Bronchial epithelial cell (primary cell): ENCODE data around the gene STOML3. TPM values are rescaled to one million over a fixed set of nuclear protein-coding genes. Genes with fewer than 3 reads are reported as not detected.
A peak's percentile ranks its signal among the peaks of the same experiment; 100 is the strongest.

ENCODE experiments used
- DNase-seq: peaks from one replicate; pipeline ENCODE4 v3.0.0-alpha.2; 2010; ENCODE audit warnings: low read depth
- FAIRE-seq: peaks from 2 replicates; lab custom pipeline; 2011; peaks lifted over from hg19 to GRCh38; lab: Jason Lieb, UNC
- H3K27me3 ChIP-seq: 2 replicates; pipeline ENCODE4 v1.5.1; 2011; ENCODE audit warnings: low read length; ENCODE audit not compliant: control insufficient read depth, insufficient read depth
- H3K36me3 ChIP-seq: 2 replicates; pipeline ENCODE4 v1.5.1; 2011; ENCODE audit warnings: low read length; ENCODE audit not compliant: control insufficient read depth, insufficient read depth
- H3K4me3 ChIP-seq: 2 replicates; pipeline ENCODE4 v1.5.1; 2011; ENCODE audit warnings: mild to moderate bottlenecking, low read depth, low read length, control low read depth
- CTCF ChIP-seq: IDR thresholded peaks from 2 replicates; pipeline ENCODE4 v1.5.1; 2011; ENCODE audit warnings: mild to moderate bottlenecking, moderate library complexity, low read length, control low read depth, inconsistent platforms; ENCODE audit not compliant: insufficient read depth, severe bottlenecking
- total RNA-seq: library from RNA; depleted of rRNA; stranded (reverse); fragments of >200 nt; gene quantifications from 2 replicates; pipeline ENCODE4 v1.2.1, GENCODE V29; 2014

STOML3 gene
- total RNA-seq = not detected in 2 replicates

GRCh38 chr13:38990693-38991092 lies at the start of gene STOML3:
Gene STOML3 (minus strand): TSS chr13:38990831. CDS start chr13:38990721, 110 bp downstream.
- Histone ChIP-seq H3K4me3 (no peak within 1 kb of the TSS), H3K36me3 (no peaks in the 10 kb centered on the region), H3K27me3 (no peaks in the 10 kb centered on the region)
- no peak for TF ChIP-seq CTCF
- DNase-seq (no peak), FAIRE-seq (no peak)

- Histone ChIP-seq H3K36me3 (no peaks in the 10 kb centered on the region), H3K4me3 (no peak overlapping the region), H3K27me3 (no peaks in the 10 kb centered on the region)
- no peak for FAIRE-seq
- no peak for DNase-seq
- TF ChIP-seq CTCF = no peak
Measured at GRCh38 chr13:39040206-39040605, 49.6 kb upstream of the STOML3 start.

- FAIRE-seq (no peak), DNase-seq (no peak)
- TF ChIP-seq CTCF = no peak
- peak overlapping the region; percentile 91 for H3K4me3 ChIP-seq
- H3K27me3 ChIP-seq = no peaks in the 10 kb centered on the region
- no peaks in the 10 kb centered on the region for H3K36me3 ChIP-seq
Measured at GRCh38 chr13:39039041-39039440, 48.4 kb upstream of the STOML3 start.

GRCh38 chr13:39038569-39039030 lies 48.0 kb upstream of the STOML3 start:
- Histone ChIP-seq H3K4me3 (peak overlapping the region; percentile 91), H3K36me3 (no peaks in the 10 kb centered on the region), H3K27me3 (no peaks in the 10 kb centered on the region)
- TF ChIP-seq CTCF = no peak
- no peak for DNase-seq
- FAIRE-seq = no peak

- H3K27me3 ChIP-seq = no peaks in the 10 kb centered on the region
- peak within 1 kb of the TSS; percentile 91 for H3K4me3 ChIP-seq
- H3K36me3 ChIP-seq = no peaks in the 10 kb centered on the region
- DNase-seq = peak; percentile 85
- no peak for TF ChIP-seq CTCF
- FAIRE-seq = no peak
Measured at GRCh38 chr13:39037880-39038568, 47.4 kb upstream of the STOML3 start, which contains the start of the genes NHLRC3 and PROSER1. Gene NHLRC3 (plus strand): TSS chr13:39038456. CDS start chr13:39038640, 184 bp downstream. Gene PROSER1 (minus strand): TSS chr13:39038089. CDS start chr13:39037242, 847 bp downstream.
